ENCODE data around the gene SETD7.

SETD7 gene

DNA sequence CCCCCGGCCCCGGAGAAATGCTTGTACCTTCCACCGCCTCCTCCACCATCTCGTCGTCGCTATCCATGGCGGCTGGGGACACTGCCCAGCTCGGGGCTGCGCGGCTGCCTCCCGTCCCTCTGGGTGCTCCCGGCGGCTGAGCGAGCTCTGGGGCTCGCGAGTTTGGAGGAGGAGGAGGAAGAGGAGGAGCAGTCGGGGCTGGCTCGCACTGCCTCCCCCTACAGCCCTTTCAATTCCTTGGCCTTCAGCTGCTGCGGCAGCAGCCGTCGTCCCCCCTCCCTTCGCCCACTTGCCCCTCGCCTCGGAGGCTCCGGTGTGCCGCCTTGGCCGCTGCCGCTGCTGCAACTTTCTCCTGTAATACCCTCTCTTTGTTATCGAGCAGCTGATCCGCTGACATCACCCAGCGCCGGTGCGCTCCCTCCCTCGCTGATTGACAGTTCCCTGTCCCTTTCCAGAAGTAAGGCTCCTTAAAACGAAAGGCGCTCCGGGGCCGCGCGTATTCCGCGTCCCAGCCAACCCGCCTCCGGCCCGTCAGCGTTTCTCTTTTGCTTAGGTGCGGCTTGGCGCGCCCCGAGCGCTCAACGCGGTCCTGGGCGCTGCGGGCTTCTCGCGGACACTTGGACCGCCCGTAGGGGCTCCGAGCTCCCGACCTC lies at the start of gene SETD7:
TSS of gene SETD7 (minus strand) at position 149 of the 653 bp plus-strand sequence. CDS start at position 67, 82 bp downstream.
- no peak within 1 kb of the TSS for H3K27ac ChIP-seq (ENCODE audit: low read length)
- peaks cover 28% of the 10 kb centered on the region for H3K27me3 ChIP-seq (ENCODE audit: control insufficient read depth, insufficient read depth, low read length)
- no peak for DNase-seq (ENCODE audit: low read depth, low spot score)

GRCh38 chr4:139605516-139605915 lies 49.5 kb upstream of the SETD7 start:
- no peak overlapping the region for H3K27ac ChIP-seq (ENCODE audit: low read length)

More for the DNA sequence above, at the start of gene SETD7:
- H3K4me3 ChIP-seq (ENCODE audit: low read length), result peak within 1 kb of the TSS; percentile 76
- no CpG with 5 or more reads among the region's 61 CpGs for WGBS (ENCODE audit: insufficient coverage, insufficient read length)
- H3K9me3 ChIP-seq (ENCODE audit: control insufficient read depth, insufficient read depth, low read length), result no peaks in the 10 kb centered on the region
- H3K36me3 ChIP-seq (ENCODE audit: control insufficient read depth, insufficient read depth, low read length), result no peaks in the 10 kb centered on the region
- H3K4me1 ChIP-seq (ENCODE audit: control insufficient read depth, insufficient read depth, low read length), result no peaks in the 10 kb centered on the region

DNA sequence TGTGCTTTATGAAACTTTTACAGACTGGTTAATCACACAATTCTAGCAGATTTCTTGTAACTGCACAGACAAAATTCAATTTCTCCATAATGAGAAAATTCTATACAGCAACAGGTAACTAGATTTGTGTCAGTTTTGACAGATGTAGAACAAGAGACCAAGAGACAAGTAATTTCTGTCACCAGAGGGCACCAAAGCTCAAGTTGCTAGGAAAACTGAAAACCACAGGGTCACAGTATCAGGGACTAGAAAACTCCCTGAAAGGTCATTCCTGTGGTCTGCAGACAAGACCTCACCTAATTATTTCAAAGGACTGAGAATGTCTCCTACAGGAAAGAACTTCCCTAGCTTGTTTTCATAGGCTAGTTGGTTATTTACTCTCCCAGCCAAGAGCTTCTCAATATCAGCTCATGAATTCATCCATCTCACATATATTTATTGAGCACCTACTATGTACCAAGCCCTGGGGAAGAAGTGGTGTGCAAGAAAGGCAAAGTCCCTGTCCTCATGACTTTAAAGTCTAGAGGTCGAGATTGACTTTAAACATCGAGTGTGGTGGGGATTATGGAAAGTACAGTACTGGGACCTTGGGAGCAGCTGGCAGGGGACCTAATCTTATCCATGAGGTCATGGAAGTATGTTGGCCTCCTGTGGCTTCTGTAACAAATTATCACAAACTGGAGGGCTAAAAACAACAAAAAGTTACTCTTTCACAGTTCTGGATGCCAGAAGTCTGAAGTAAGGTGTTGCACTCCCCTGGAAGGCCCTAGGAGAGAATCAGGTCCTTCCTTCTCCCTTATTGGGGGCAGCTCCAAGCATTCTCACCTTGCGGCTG lies 47.8 kb upstream of the SETD7 start:
- no peaks in the 10 kb centered on the region for H3K9me3 ChIP-seq (ENCODE audit: control insufficient read depth, insufficient read depth, low read length)
- no peaks in the 10 kb centered on the region; the same call in 1 of the 2 replicates for H3K4me1 ChIP-seq (ENCODE audit: control insufficient read depth, insufficient read depth, low read length)
- no peak overlapping the region for H3K4me3 ChIP-seq (ENCODE audit: low read length)
- DNase-seq (ENCODE audit: low read depth, low spot score), result no peak
- H3K27me3 ChIP-seq (ENCODE audit: control insufficient read depth, insufficient read depth, low read length), result no peaks in the 10 kb centered on the region
- WGBS (ENCODE audit: insufficient coverage, insufficient read length), result no CpG with 5 or more reads among the region's 3 CpGs
- H3K27ac ChIP-seq (ENCODE audit: low read length), result no peak overlapping the region
- H3K36me3 ChIP-seq (ENCODE audit: control insufficient read depth, insufficient read depth, low read length), result no peaks in the 10 kb centered on the region

More at GRCh38 chr4:139605516-139605915, 49.5 kb upstream of the SETD7 start:
- no peak for DNase-seq (ENCODE audit: low read depth, low spot score)
- no peaks in the 10 kb centered on the region; the same call in 1 of the 2 replicates for H3K4me1 ChIP-seq (ENCODE audit: control insufficient read depth, insufficient read depth, low read length)
- H3K36me3 ChIP-seq (ENCODE audit: control insufficient read depth, insufficient read depth, low read length), result no peaks in the 10 kb centered on the region
- no peaks in the 10 kb centered on the region for H3K27me3 ChIP-seq (ENCODE audit: control insufficient read depth, insufficient read depth, low read length)
- H3K4me3 ChIP-seq (ENCODE audit: low read length), result no peak overlapping the region
- H3K9me3 ChIP-seq (ENCODE audit: control insufficient read depth, insufficient read depth, low read length), result no peaks in the 10 kb centered on the region
- WGBS (ENCODE audit: insufficient coverage, insufficient read length), result no CpG with 5 or more reads among the region's 3 CpGs

GRCh38 chr4:139602776-139603360 lies 46.8 kb upstream of the SETD7 start:
- Histone ChIP-seq H3K27ac (ENCODE audit: low read length) (no peak overlapping the region), H3K27me3 (ENCODE audit: control insufficient read depth, insufficient read depth, low read length) (no peaks in the 10 kb centered on the region), H3K9me3 (ENCODE audit: control insufficient read depth, insufficient read depth, low read length) (no peaks in the 10 kb centered on the region), H3K4me3 (ENCODE audit: low read length) (no peak overlapping the region), H3K36me3 (ENCODE audit: control insufficient read depth, insufficient read depth, low read length) (no peaks in the 10 kb centered on the region), H3K4me1 (ENCODE audit: control insufficient read depth, insufficient read depth, low read length) (no peaks in the 10 kb centered on the region; the same call in 1 of the 2 replicates)
- DNase-seq (ENCODE audit: low read depth, low spot score), result no peak
- no CpG with 5 or more reads among the region's 6 CpGs for WGBS (ENCODE audit: insufficient coverage, insufficient read length)

GRCh38 chr4:139600662-139601061 lies 44.6 kb upstream of the SETD7 start:
- no peaks in the 10 kb centered on the region for H3K9me3 ChIP-seq (ENCODE audit: control insufficient read depth, insufficient read depth, low read length)
- H3K4me1 ChIP-seq (ENCODE audit: control insufficient read depth, insufficient read depth, low read length), result no peaks in the 10 kb centered on the region; the same call in 1 of the 2 replicates
- DNase-seq (ENCODE audit: low read depth, low spot score), result no peak
- no peak overlapping the region for H3K4me3 ChIP-seq (ENCODE audit: low read length)
- H3K27me3 ChIP-seq (ENCODE audit: control insufficient read depth, insufficient read depth, low read length), result no peaks in the 10 kb centered on the region
- H3K27ac ChIP-seq (ENCODE audit: low read length), result no peak overlapping the region
- no CpG with 5 or more reads among the region's 4 CpGs for WGBS (ENCODE audit: insufficient coverage, insufficient read length)
- H3K36me3 ChIP-seq (ENCODE audit: control insufficient read depth, insufficient read depth, low read length), result no peaks in the 10 kb centered on the region

DNA sequence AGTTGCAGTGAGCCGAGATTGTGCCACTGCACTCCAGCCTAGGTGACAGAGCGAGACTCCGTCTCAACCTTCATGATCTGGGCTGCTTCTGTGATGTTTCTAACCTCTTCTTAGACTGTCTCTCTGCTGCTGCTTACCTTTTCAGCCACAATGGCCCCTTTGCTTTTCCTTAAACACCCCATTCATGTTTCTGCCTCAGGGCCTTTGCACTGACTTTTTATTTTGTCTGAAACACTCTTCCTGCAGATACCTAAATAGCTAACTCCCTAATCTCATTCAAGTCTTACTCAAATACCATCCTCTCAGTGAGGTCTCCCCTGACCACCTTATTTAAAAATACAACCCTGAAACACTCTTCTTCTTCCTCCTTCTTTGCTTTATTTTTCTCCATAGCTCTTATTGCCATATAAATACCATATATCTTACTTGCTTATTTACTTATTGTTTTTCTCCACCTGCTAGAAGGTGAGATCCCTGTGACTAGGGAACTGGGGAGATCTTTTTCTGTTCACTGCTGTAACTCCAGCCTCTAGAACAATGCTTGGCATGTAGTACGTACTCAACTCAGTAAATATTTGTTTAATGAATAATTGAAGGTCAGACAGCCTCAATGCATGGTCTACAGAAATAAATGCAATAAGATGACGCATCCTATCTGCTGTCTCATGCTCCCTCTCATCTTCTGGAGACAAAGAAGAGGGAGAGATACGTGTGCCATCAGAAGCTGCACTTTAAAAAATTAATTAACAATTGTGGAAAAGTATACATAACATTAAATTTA lies 43.8 kb upstream of the SETD7 start:
- Histone ChIP-seq H3K27ac (ENCODE audit: low read length) (no peak overlapping the region), H3K27me3 (ENCODE audit: control insufficient read depth, insufficient read depth, low read length) (no peaks in the 10 kb centered on the region), H3K36me3 (ENCODE audit: control insufficient read depth, insufficient read depth, low read length) (no peaks in the 10 kb centered on the region), H3K4me3 (ENCODE audit: low read length) (no peak overlapping the region), H3K4me1 (ENCODE audit: control insufficient read depth, insufficient read depth, low read length) (no peaks in the 10 kb centered on the region; the same call in 1 of the 2 replicates), H3K9me3 (ENCODE audit: control insufficient read depth, insufficient read depth, low read length) (no peaks in the 10 kb centered on the region)
- WGBS (ENCODE audit: insufficient coverage, insufficient read length), result no CpG with 5 or more reads among the region's 6 CpGs
- no peak for DNase-seq (ENCODE audit: low read depth, low spot score)

GRCh38 chr4:139599076-139599475 lies 43.1 kb upstream of the SETD7 start:
- Histone ChIP-seq H3K27me3 (ENCODE audit: control insufficient read depth, insufficient read depth, low read length) (no peaks in the 10 kb centered on the region), H3K4me1 (ENCODE audit: control insufficient read depth, insufficient read depth, low read length) (no peaks in the 10 kb centered on the region), H3K4me3 (ENCODE audit: low read length) (no peak overlapping the region), H3K9me3 (ENCODE audit: control insufficient read depth, insufficient read depth, low read length) (no peaks in the 10 kb centered on the region), H3K36me3 (ENCODE audit: control insufficient read depth, insufficient read depth, low read length) (no peaks in the 10 kb centered on the region), H3K27ac (ENCODE audit: low read length) (no peak overlapping the region)
- WGBS (ENCODE audit: insufficient coverage, insufficient read length), result no CpG with 5 or more reads among the region's 3 CpGs
- DNase-seq (ENCODE audit: low read depth, low spot score), result no peak

DNA sequence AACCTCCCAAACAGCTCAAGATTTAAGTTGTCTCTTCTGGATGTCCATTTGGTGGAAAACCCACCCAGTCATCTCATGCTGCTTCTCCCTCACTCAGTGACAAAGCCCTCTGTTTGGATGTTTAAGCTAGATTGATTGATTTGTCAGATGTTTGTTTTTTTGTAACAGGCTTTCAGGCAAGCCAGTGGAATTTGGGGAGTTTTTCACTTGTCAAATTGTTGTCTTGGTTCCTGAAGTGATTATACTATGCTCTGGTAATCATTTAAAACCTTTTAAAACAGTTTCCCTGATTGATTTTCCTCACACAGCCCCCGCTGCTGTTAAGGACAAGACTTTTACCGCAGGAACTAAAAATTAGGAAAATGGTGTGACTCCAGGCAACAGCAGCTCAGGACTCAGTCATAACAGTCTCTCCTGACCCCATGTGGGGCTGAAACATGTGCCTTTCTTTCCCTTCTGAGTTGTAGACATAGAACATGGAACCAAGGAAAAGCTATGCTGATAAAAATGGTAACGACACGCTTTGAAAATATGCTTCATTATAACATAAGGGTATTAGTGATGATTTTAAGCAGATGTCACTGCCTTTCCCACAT lies 40.8 kb upstream of the SETD7 start:
- Histone ChIP-seq H3K27me3 (ENCODE audit: control insufficient read depth, insufficient read depth, low read length) (no peaks in the 10 kb centered on the region), H3K4me3 (ENCODE audit: low read length) (no peak overlapping the region), H3K36me3 (ENCODE audit: control insufficient read depth, insufficient read depth, low read length) (no peaks in the 10 kb centered on the region), H3K4me1 (ENCODE audit: control insufficient read depth, insufficient read depth, low read length) (no peaks in the 10 kb centered on the region), H3K27ac (ENCODE audit: low read length) (no peak overlapping the region), H3K9me3 (ENCODE audit: control insufficient read depth, insufficient read depth, low read length) (no peaks in the 10 kb centered on the region)
- no peak for DNase-seq (ENCODE audit: low read depth, low spot score)
- WGBS (ENCODE audit: insufficient coverage, insufficient read length), result no CpG with 5 or more reads among the region's 4 CpGs

DNA sequence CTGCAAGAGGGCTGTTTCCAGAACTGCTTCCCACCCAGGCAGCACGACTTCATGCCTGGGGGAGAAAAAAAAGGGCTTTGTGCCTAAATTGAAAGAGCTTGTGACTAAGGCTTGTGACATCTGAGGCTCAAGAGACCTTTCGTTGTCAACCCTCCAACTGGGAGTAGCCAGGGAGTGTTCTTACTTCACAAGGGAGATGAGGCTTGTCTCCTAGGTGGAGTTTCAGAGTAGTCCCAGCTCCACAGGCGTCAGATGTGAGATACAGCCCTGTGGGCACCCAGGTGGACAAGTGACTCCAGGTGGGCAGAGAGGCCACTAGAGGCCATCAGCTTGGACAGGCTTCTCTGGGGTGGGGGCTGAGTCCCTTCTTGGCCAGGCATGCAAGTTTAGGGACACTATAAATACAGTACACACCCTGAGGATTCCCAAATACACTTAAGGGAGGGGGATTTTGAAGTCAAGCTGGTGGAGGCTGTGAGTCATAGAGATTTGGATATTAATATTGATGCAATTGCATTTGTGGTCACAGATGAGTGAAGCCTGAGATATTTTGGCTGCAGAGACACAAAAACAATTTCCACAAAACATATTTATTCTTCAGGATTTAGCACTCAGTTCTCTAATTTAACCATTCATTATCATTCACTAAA lies 40.1 kb upstream of the SETD7 start:
- H3K27ac ChIP-seq (ENCODE audit: low read length), result no peak overlapping the region

More for the DNA sequence above, 40.1 kb upstream of the SETD7 start:
- no peak for DNase-seq (ENCODE audit: low read depth, low spot score)
- no peaks in the 10 kb centered on the region for H3K4me1 ChIP-seq (ENCODE audit: control insufficient read depth, insufficient read depth, low read length)
- H3K4me3 ChIP-seq (ENCODE audit: low read length), result no peak overlapping the region
- H3K27me3 ChIP-seq (ENCODE audit: control insufficient read depth, insufficient read depth, low read length), result no peaks in the 10 kb centered on the region
- WGBS (ENCODE audit: insufficient coverage, insufficient read length), result no CpG with 5 or more reads among the region's 3 CpGs
- H3K9me3 ChIP-seq (ENCODE audit: control insufficient read depth, insufficient read depth, low read length), result no peaks in the 10 kb centered on the region
- H3K36me3 ChIP-seq (ENCODE audit: control insufficient read depth, insufficient read depth, low read length), result no peaks in the 10 kb centered on the region
